HG02571 (cell line): ENCODE results near the gene NCOA5.
"Not testable (repeated sequence)": the region's sequence is repeated elsewhere in the genome, so short reads cannot be mapped to it uniquely, and the experiment has no call there.

Source experiments
- ATAC-seq: cut with Tn5 transposase; IDR thresholded peaks from one replicate; pipeline ENCODE4 v1.9.1; 2021; ENCODE audit warnings: mild to moderate bottlenecking, moderate library complexity; ENCODE audit not compliant: unreplicated experiment

NCOA5 gene

GRCh38 chr20:46093531-46093930, 3.8 kb upstream of the NCOA5 start:
- no peak for ATAC-seq

DNA sequence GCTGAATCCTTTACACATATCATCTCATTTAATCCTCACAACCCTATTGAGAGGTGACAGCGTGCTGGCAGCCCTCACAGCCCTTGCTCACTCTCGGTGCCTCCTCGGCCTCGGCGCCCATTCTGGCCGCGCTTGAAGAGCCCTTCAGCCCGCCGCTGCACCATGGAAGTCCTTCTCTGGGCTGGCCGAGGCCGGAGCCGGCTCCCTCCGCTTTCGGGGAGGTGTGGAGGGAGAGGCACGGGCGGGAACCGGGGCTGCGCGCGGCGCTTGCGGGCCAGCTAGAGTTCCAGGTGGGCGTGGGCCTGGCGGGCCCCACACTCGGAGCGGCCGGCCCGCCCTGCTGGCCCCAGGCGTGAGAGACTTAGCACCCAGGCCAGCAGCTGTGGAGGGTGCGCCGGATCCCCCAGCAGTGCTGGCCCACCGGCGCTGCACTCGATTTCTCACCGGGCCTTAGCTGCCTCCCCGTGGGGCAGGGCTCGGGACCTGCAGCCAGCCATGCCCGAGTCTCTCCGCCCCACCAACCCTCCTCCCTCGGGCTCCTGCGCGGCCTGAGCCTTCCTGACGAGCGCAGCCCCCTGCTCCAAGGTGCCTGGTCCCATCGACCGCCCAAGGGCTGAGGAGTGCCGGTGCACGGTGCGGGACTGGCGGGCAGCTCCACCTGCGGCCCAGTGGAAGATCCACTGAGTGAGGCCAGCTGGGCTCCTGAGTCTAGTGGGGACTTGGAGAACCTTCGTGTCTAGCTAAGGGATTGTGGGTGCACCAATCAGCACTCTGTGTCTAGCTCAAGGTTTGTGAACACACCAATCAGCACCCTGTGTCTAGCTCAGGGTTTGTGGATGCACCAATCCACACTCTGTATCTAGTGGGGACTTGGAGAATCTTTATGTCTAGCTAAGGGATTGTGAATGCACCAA, 2.1 kb upstream of the NCOA5 start:
- not testable (repeated sequence) for ATAC-seq

- ATAC-seq, result peak; percentile 34
Observed at GRCh38 chr20:46089167-46089416, 670 bp downstream of the NCOA5 start.

DNA sequence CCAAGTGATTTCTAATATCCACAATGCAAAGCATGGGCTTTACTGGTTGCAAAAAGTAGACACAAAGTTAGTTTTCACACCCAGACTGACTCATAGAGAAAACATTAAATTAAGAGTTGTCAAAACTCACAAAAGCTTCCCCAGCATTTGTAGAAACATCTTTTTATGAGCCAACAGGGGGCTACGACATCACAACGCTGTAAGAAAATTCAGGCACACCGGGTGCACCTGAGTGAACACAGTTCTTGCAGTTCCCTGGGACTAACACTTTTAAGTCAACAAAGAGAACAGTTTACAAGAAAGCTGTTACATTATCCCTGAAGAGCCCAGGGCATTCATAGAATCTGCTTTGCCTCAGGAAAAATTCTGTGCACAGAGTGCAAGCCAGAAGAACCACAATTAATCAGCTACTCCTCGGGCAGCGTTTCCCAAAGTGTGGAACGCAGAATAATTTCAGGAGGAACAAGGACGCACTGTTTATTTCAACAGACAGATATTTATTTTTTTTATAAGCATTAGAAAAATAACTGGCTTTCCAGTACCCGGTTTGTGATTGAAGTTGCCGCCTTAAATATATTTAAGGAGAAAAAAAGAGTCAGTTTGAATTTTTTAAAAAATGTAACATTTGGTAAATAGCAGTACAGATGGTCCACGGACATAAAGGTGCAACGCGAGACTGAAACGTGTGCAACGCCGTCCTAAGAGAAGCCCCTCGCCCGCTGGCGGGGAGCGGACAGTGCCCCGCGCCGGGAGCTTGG, 1.2 kb downstream of the NCOA5 start:
- no peak for ATAC-seq

GRCh38 chr20:46087161-46087560, 2.6 kb downstream of the NCOA5 start:
- ATAC-seq, result no peak

- ATAC-seq, result no peak
Observed at GRCh38 chr20:46085179-46085851, 4.4 kb downstream of the NCOA5 start.

GRCh38 chr20:46084805-46085178, 5.0 kb downstream of the NCOA5 start:
- no peak for ATAC-seq

- no peak for ATAC-seq
Observed at GRCh38 chr20:46083531-46084061, 6.2 kb downstream of the NCOA5 start.

GRCh38 chr20:46083101-46083500, 6.7 kb downstream of the NCOA5 start:
- no peak for ATAC-seq

DNA sequence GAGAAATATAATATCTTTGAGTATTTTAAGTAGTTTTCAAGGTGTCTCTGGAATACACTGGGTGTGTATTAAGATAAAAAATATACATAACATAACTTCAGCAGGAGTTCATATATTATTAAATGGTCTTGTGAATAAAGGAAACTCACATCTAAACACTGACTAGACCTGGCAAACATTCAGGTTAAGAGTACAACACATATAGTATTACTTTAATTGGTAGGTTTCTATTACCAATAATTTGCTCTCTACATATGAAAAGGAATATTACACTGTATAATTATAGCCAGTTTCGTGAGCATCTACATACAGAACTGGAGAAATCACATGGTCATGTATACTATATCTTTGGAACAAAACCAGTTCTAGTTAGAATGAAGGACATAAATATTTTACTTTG, 8.7 kb downstream of the NCOA5 start:
- ATAC-seq, result no peak

- no peak for ATAC-seq
Observed at GRCh38 chr20:46078954-46079353, 10.8 kb downstream of the NCOA5 start.

DNA sequence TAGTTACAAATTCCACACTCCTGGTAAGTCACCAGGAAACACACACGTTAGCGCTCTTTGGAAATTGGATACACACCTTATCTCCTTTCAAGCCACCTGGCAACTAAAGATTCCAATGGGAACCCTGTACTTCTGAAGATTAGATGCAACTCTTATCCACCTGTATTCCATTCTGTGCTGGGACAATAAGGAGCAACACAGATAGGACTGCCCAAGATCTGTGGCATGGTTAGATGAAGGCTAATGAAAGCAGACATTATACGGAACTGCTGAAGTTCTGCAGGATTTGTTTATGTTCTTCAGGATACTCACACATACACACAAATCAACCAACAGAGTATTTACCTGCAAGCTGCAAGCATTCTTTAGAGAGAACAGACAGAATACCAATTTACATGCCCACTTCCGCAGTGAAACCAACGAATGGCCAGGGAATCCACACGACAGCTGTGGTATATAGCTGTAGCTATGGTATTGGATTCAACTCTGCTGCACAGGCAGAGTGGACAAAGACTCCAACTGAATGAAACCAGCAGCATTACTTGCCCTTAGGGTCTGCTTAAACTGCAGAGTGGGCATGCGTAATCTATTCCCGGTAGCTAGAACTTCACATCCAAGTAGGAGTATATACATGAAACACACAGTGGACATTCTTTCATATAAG, 12.0 kb downstream of the NCOA5 start:
- ATAC-seq, result no peak

GRCh38 chr20:46076806-46077205, 13.0 kb downstream of the NCOA5 start:
- ATAC-seq, result no peak

GRCh38 chr20:46074006-46074405, 15.8 kb downstream of the NCOA5 start:
- no peak for ATAC-seq

- no peak for ATAC-seq
Observed at GRCh38 chr20:46073443-46073842, 16.3 kb downstream of the NCOA5 start.

DNA sequence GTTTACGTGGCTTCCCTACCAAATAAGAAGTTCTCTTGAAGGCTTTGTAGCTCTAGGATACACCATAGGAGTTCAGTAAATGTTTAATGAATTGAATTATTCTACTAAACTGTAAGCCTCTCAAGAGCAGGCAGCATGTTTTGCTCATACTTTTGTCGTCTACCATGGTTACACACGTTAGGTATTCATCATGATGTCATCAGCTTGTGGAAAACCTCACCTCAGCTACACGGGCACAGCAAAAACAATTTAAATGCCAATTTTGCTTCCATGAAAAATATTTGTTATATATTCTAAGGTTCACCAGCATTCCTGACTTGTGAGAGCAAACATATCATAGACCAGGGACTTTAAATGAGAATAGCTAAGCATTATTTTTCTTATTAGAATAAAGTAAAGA, 16.7 kb downstream of the NCOA5 start:
- no peak for ATAC-seq

GRCh38 chr20:46071573-46071972, 18.2 kb downstream of the NCOA5 start:
- ATAC-seq, result no peak

GRCh38 chr20:46070215-46070900, 19.4 kb downstream of the NCOA5 start:
- no peak for ATAC-seq

- ATAC-seq, result no peak
Observed at GRCh38 chr20:46065691-46066090, 24.1 kb downstream of the NCOA5 start.

GRCh38 chr20:46065006-46065405, 24.8 kb downstream of the NCOA5 start:
- no peak for ATAC-seq
